ENCODE results near the gene PPOX.

The PPOX gene

DNA sequence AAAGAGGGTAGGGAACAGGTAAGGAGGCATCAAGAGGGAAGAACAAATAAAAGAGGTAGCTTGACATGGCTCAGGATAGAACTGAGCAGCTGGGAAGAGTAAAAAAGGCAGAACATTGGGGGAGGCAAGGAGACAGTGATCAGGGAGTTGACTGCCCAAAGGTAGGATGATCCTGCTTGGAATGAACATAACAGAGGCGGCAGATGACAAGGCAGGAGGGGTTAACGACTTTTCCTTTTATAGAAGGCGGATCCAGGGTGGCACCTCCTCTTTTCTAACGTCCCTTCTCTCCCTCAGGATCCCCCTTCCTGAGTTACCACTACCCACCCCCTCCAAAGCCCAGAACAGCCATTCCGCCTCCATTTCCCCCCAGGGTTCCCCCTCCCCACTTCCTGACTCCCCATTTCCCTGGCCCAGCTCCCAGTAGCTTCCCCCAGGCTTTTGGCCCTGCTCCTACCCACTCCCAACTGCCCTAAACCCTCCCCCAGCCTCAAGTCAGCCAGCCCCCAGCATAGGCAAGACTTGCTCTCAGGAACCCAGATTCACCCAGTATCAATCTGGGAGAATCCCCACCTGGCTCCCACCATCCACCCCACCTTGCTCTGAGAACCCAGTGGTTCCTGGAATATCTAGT is 33.4 kb downstream of the PPOX start:
- Histone ChIP-seq H3K4me3 (ENCODE audit: low read depth in 1 of 2, low read length in 1 of 2) (no peak overlapping the region), H3K36me3 (peaks cover 4% of the 10 kb centered on the region), H3K27me3 (no peaks in the 10 kb centered on the region), H3K4me1 (ENCODE audit: control insufficient read depth in 1 of 2, insufficient read depth in 1 of 2, low read depth in 1 of 2, low read length in 1 of 2) (peaks cover 19 to 24% of the 10 kb centered on the region in 2 experiments), H3K9me3 (no peaks in the 10 kb centered on the region), H3K27ac (no peak overlapping the region)
- TF ChIP-seq, protein P1, sequence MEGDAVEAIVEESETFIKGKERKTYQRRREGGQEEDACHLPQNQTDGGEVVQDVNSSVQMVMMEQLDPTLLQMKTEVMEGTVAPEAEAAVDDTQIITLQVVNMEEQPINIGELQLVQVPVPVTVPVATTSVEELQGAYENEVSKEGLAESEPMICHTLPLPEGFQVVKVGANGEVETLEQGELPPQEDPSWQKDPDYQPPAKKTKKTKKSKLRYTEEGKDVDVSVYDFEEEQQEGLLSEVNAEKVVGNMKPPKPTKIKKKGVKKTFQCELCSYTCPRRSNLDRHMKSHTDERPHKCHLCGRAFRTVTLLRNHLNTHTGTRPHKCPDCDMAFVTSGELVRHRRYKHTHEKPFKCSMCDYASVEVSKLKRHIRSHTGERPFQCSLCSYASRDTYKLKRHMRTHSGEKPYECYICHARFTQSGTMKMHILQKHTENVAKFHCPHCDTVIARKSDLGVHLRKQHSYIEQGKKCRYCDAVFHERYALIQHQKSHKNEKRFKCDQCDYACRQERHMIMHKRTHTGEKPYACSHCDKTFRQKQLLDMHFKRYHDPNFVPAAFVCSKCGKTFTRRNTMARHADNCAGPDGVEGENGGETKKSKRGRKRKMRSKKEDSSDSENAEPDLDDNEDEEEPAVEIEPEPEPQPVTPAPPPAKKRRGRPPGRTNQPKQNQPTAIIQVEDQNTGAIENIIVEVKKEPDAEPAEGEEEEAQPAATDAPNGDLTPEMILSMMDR (IDR thresholded peaks at IDR 0.05): no peak

DNA sequence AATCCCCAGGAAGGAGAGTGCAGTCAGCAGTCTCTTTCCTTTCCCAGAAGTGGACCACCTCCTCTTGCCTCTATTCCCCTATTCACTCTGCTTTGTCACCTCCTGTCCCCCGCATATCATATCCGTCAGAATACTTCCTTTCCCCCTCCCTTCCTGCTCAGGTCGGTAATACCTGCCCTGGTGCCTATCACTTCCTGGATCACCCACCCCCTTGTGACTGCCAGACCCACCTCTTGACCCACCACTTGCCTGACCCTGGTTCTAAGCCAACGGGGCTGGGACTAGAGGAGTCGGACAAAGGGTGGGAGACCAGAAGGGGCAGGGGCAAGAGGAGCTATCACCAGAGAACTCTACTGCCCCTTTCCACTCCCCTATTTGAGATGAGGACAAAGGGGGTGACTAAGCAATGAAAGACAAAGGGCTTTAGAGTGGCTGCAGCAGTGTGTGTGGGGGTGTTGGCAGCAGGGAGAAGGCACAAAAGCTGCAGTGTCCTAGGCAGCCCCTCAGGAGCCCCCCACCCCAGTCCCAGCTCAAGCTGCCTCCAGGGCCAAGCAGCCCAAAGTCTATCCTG is 34.3 kb downstream of the PPOX start:
- TF ChIP-seq, protein P1 (IDR thresholded peaks at IDR 0.05): no peak
- Histone ChIP-seq H3K27ac (peak overlapping the region; percentile 92), H3K9me3 (no peaks in the 10 kb centered on the region), H3K27me3 (no peaks in the 10 kb centered on the region), H3K4me1 (ENCODE audit: control insufficient read depth in 1 of 2, insufficient read depth in 1 of 2, low read depth in 1 of 2, low read length in 1 of 2) (peaks cover 19 to 24% of the 10 kb centered on the region in 2 experiments), H3K4me3 (ENCODE audit: low read depth in 1 of 2, low read length in 1 of 2) (no peak overlapping the region), H3K36me3 (peaks cover 6% of the 10 kb centered on the region)

DNA sequence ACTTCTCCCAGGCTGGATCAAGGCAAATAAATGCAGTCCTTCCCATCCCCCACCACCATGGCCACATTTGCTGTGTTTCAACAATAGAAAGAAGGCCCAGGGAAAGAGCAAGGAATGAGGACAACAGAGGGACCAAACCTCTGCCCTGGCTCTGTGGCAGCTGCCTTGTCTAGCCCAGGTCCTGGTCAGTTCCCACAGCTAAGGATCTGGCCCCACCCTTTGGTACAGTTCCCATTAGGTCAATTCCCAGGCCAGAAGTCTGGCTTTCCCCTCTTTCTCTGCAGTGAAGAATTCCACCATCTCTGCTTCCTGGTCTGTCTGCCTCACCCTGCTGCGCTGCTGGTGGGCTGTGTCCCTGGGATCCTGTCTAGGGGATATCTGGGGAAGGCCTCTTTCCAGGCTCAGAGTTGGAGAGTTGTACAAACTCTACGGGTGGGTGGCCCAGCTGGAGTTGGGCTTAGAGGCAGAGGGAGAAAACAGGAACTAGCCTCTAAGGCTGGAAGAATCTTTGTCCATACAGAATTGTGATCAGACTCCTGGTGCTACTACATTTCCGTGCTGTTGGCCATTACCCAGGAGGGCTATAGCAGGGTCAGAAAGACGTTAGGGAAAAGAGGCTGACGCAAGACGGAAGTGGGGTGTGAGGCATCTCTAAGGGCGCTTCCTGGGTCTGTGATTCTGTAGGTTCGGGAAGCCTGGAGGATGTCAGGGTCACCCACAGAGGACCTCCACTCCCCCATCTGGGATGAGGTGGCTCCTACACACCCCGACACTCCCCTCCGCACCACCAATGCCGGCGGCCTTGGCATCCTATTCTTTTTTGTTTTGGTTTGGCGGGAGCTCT is 35.0 kb downstream of the PPOX start:
- H3K4me1 ChIP-seq (ENCODE audit: control insufficient read depth in 1 of 2, insufficient read depth in 1 of 2, low read depth in 1 of 2, low read length in 1 of 2): peaks cover 19 to 24% of the 10 kb centered on the region in 2 experiments
- peak overlapping the region; percentile 84 to 86 for H3K4me3 ChIP-seq (ENCODE audit: low read depth in 1 of 2, low read length in 1 of 2)
- H3K27ac ChIP-seq: peak overlapping the region; percentile 92
- no peaks in the 10 kb centered on the region for H3K9me3 ChIP-seq
- no peaks in the 10 kb centered on the region for H3K27me3 ChIP-seq
- TF ChIP-seq, protein P1 (IDR thresholded peaks at IDR 0.05): no peak
- H3K36me3 ChIP-seq: peaks cover 8% of the 10 kb centered on the region

DNA sequence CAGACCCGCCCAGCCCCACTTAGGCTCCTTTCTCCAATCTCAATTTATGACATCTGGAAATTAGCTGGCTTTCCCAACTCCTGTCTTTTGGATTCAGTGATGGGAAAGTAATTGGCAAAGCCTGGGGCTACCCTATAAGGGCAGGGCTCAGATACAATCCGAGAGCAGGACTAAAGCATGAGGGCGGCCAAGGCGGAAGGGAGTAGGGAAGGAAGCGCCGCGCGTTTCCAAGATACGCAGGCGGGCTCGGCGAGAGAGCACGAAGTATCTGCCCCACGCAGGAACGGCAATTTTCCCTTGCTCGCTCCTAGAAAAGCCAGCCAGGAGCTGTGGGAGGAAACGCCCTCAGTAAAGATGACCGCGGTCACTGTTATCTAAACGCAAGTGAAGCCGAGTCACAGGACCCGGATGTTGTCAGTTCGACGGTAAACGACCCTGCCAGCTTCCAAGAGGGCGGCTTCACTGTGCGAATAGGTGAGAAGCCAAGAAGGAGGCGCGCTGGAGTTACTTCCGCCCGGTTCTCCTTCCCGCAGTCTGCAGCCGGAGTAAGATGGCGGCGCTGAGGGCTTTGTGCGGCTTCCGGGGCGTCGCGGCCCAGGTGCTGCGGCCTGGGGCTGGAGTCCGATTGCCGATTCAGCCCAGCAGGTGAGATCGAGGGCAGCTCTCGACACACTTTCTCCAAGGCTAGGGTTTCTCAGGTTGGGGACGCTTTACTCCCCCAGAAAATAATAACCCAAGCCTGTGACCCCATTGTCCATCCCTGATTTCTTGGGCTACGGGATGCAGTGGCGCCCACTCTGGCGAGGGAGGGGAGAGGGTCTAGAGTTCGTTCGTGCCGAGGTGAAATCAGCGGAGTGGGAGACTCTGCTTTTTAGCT is 35.8 kb downstream of the PPOX start, which contains the start of gene NDUFS2:
Gene NDUFS2, plus strand, starts transcription at position 532 of the 877 bp plus-strand sequence. Its CDS starts 19 bp downstream, at position 551.
- TF ChIP-seq, protein P1 (IDR thresholded peaks at IDR 0.05): no peak
- peaks cover 19 to 24% of the 10 kb centered on the region in 2 experiments for H3K4me1 ChIP-seq (ENCODE audit: control insufficient read depth in 1 of 2, insufficient read depth in 1 of 2, low read depth in 1 of 2, low read length in 1 of 2)
- H3K4me3 ChIP-seq (ENCODE audit: low read depth in 1 of 2, low read length in 1 of 2): peak within 1 kb of the TSS; percentile 84 to 86
- no peaks in the 10 kb centered on the region for H3K27me3 ChIP-seq
- H3K27ac ChIP-seq: peak within 1 kb of the TSS; percentile 92
- peaks cover 16% of the 10 kb centered on the region for H3K36me3 ChIP-seq
- H3K9me3 ChIP-seq: no peaks in the 10 kb centered on the region

All from neutrophil (primary cell).